Measurements from ENCODE around the gene CDCA5. TPM values are rescaled to one million over a fixed set of nuclear protein-coding genes. Genes with fewer than 3 reads are reported as not detected.

The CDCA5 gene
- total RNA-seq, 1 experiment from 2014 or later: 73.4 TPM

- CTCF ChIA-PET: no interaction called here
- TF ChIP-seq EZH2 (IDR thresholded peaks at IDR 0.05; ENCODE audit: low read length, unreplicated experiment) (no peak), CTCF (conservative IDR thresholded peaks at IDR 0.05; ENCODE audit: low read depth, low read length) (no peak), EZH2phosphoT487 (IDR thresholded peaks at IDR 0.05; ENCODE audit: borderline replicate concordance, low read length) (no peak)
- BruUV-seq (replicated peaks): no TSS peak
Observed at GRCh38 chr11:65087216-65087615, 3.4 kb upstream of the CDCA5 start.

GRCh38 chr11:65086809-65087208 lies 3.0 kb upstream of the CDCA5 start:
- ATAC-seq (no peak), DNase-seq (no peak)
- Histone ChIP-seq H3K36me3 (ENCODE audit: low read depth, low read length) (peaks cover 18% of the 10 kb centered on the region), H4K20me1 (ENCODE audit: low read length) (no peaks in the 10 kb centered on the region), H3K9me3 (ENCODE audit: low read length) (no peaks in the 10 kb centered on the region), H2AFZ (ENCODE audit: low read length) (no peak overlapping the region), H3K9me2 (replicated peaks; ENCODE audit: low read length) (no peaks in the 10 kb centered on the region), H3K27me3 (ENCODE audit: low read length) (no peaks in the 10 kb centered on the region), H3K4me2 (ENCODE audit: low read length) (no peak overlapping the region), H3K9ac (ENCODE audit: low read length) (no peak overlapping the region), H3F3A (ENCODE audit: low read length, unreplicated experiment) (no peaks in the 10 kb centered on the region), H3K4me1 (ENCODE audit: insufficient read depth, low read length) (peaks cover 20% of the 10 kb centered on the region), H3K4me3 (ENCODE audit: low read length) (no peak overlapping the region), H3K79me2 (ENCODE audit: low read length) (peaks cover 39% of the 10 kb centered on the region), H3K27ac (ENCODE audit: low read length) (no peak overlapping the region)
- ChIA-PET CTCF (no interaction called here), POLR2A (ENCODE audit: unreplicated experiment) (no interaction called here)
- intact Hi-C loops (cut with micrococcal nuclease): no loop called here
- TF ChIP-seq EZH2 (IDR thresholded peaks at IDR 0.05; ENCODE audit: low read length, unreplicated experiment) (no peak), EZH2phosphoT487 (IDR thresholded peaks at IDR 0.05; ENCODE audit: borderline replicate concordance, low read length) (no peak), CTCF (conservative IDR thresholded peaks at IDR 0.05; ENCODE audit: low read depth, low read length) (no peak)
- BruUV-seq (replicated peaks): no TSS peak

More at GRCh38 chr11:65087216-65087615, 3.4 kb upstream of the CDCA5 start:
- H3K4me1 ChIP-seq (ENCODE audit: insufficient read depth, low read length): peaks cover 16% of the 10 kb centered on the region
- ATAC-seq (no peak), DNase-seq (no peak)
- no peak overlapping the region for H3K27ac ChIP-seq (ENCODE audit: low read length)
- H4K20me1 ChIP-seq (ENCODE audit: low read length): no peaks in the 10 kb centered on the region
- POLR2A ChIA-PET (ENCODE audit: unreplicated experiment): no interaction called here
- H3K9ac ChIP-seq (ENCODE audit: low read length): no peak overlapping the region
- H2AFZ ChIP-seq (ENCODE audit: low read length): no peak overlapping the region
- no peak overlapping the region for H3K4me2 ChIP-seq (ENCODE audit: low read length)
- H3K36me3 ChIP-seq (ENCODE audit: low read depth, low read length): peaks cover 14% of the 10 kb centered on the region; the same call in 1 of the 2 replicates
- no peak overlapping the region for H3K4me3 ChIP-seq (ENCODE audit: low read length)
- intact Hi-C loops (cut with micrococcal nuclease): no loop called here
- H3F3A ChIP-seq (ENCODE audit: low read length, unreplicated experiment): no peaks in the 10 kb centered on the region
- no peaks in the 10 kb centered on the region for H3K9me2 ChIP-seq (replicated peaks; ENCODE audit: low read length)
- H3K27me3 ChIP-seq (ENCODE audit: low read length): no peaks in the 10 kb centered on the region
- peaks cover 35% of the 10 kb centered on the region for H3K79me2 ChIP-seq (ENCODE audit: low read length)
- no peaks in the 10 kb centered on the region for H3K9me3 ChIP-seq (ENCODE audit: low read length)

GRCh38 chr11:65085446-65085845 lies 1.6 kb upstream of the CDCA5 start:
- no peak overlapping the region for H3K9ac ChIP-seq (ENCODE audit: low read length)
- CTCF ChIA-PET: no interaction called here

More at GRCh38 chr11:65085446-65085845, 1.6 kb upstream of the CDCA5 start:
- Histone ChIP-seq H3K4me2 (ENCODE audit: low read length) (peak overlapping the region; percentile 91), H3K9me2 (replicated peaks; ENCODE audit: low read length) (no peaks in the 10 kb centered on the region), H4K20me1 (ENCODE audit: low read length) (no peaks in the 10 kb centered on the region), H2AFZ (ENCODE audit: low read length) (no peak overlapping the region), H3K4me3 (ENCODE audit: low read length) (peak overlapping the region; percentile 89; the same call in 1 of the 2 replicates), H3K4me1 (ENCODE audit: insufficient read depth, low read length) (peaks cover 21% of the 10 kb centered on the region), H3K9me3 (ENCODE audit: low read length) (no peaks in the 10 kb centered on the region), H3K79me2 (ENCODE audit: low read length) (peaks cover 52% of the 10 kb centered on the region), H3K36me3 (ENCODE audit: low read depth, low read length) (peaks cover 25% of the 10 kb centered on the region), H3K27ac (ENCODE audit: low read length) (no peak overlapping the region), H3F3A (ENCODE audit: low read length, unreplicated experiment) (no peaks in the 10 kb centered on the region), H3K27me3 (ENCODE audit: low read length) (no peaks in the 10 kb centered on the region)
- intact Hi-C loops (cut with micrococcal nuclease): loop anchor here (2.0 kb wide), 2 partner anchors 43 to 169 kb away; partner anchors contain the start of gene ATG2A
- TF ChIP-seq CTCF (conservative IDR thresholded peaks at IDR 0.05; ENCODE audit: low read depth, low read length): no peak
- POLR2A ChIA-PET (ENCODE audit: unreplicated experiment): interaction anchor here (0.5 kb wide), 1 partner anchor 225 kb away, joined by 9 read pairs; no protein-coding TSS in a partner anchor
- DNase-seq: no peak
- no peak for ATAC-seq
- no TSS peak for BruUV-seq (replicated peaks)
